Transverse colon (tissue), 3 donors: ENCODE results near the gene MAOB.
"Not testable (repeated sequence)": the region's sequence is repeated elsewhere in the genome, so short reads cannot be mapped to it uniquely, and the experiment has no call there.

ENCODE experiments used
- POLR2A ChIP-seq: fragments of 450-650 bp; IDR thresholded peaks from one replicate; pipeline ENCODE4 v1.6.1; 2016; ENCODE audit warnings: antibody characterized with exemption, mild to moderate bottlenecking, moderate library complexity
- POLR2AphosphoS5 ChIP-seq, 3 donors: sonication (generic); formaldehyde crosslinking; IDR thresholded peaks; one replicate each; pipeline ENCODE4 v1.6.1; 2016; ENCODE audit warnings: antibody characterized with exemption in 3 of 3

GRCh38 chrX:43725227-43725626 lies 157.0 kb downstream of the MAOB start:
- TF ChIP-seq POLR2A; POLR2AphosphoS5 (IDR thresholded peaks at IDR 0.05): not testable (repeated sequence)
